Activated CD4-positive, alpha-beta T cell treated with anti-CD3 and anti-CD28 coated beads, Interleukin-2, amount 10 ng/mL, durations not matched to agents 24 days and 14 days (primary cell): ENCODE results near the gene CRIM1. TPM values are rescaled to one million over a fixed set of nuclear protein-coding genes. Genes with fewer than 3 reads are reported as not detected.

Experiments used
- DNase-seq: peaks from one replicate; pipeline ENCODE4 v3.0.0; 2022
- H3K27ac Mint-ChIP-seq: one replicate; pipeline ENCODE4 v1.8.0; 2022; ENCODE audit warnings: mild to moderate bottlenecking, mixed read lengths
- H3K27me3 Mint-ChIP-seq: one replicate; pipeline ENCODE4 v1.8.0; 2022; ENCODE audit warnings: mixed read lengths
- H3K36me3 Mint-ChIP-seq: one replicate; pipeline ENCODE4 v1.8.0; 2022; ENCODE audit warnings: low read depth, mild to moderate bottlenecking, mixed read lengths
- H3K4me1 Mint-ChIP-seq: one replicate; pipeline ENCODE4 v1.8.0; 2021; ENCODE audit warnings: mixed read lengths
- H3K4me3 Mint-ChIP-seq: one replicate; pipeline ENCODE4 v1.8.0; 2022; ENCODE audit warnings: mild to moderate bottlenecking, moderate library complexity, mixed read lengths
- H3K9me3 Mint-ChIP-seq: one replicate; pipeline ENCODE4 v1.8.0; 2021; ENCODE audit warnings: mixed read lengths
- intact Hi-C: fragments of 100-400 bp; cut with micrococcal nuclease; formaldehyde crosslinking; loops from one replicate; pipeline ENCODE4 v1.15.1; 2023
- total RNA-seq: library from RNA; stranded (reverse); gene quantifications from 2 replicates; pipeline ENCODE4 v1.2.3, GENCODE V29; 2022

CRIM1 gene
- total RNA-seq, 1 donor from 2014 or later = 19.0 TPM

GRCh38 chr2:36371070-36371874 lies 15.7 kb downstream of the CRIM1 start:
- H3K36me3 Mint-ChIP-seq = peaks cover 5% of the 10 kb centered on the region
- no peak overlapping the region for H3K27ac Mint-ChIP-seq
- intact Hi-C loops = no loop called here
- peaks cover 26% of the 10 kb centered on the region for H3K4me1 Mint-ChIP-seq
- H3K27me3 Mint-ChIP-seq = peaks cover 5% of the 10 kb centered on the region
- peaks cover 3% of the 10 kb centered on the region for H3K9me3 Mint-ChIP-seq
- DNase-seq = peak; percentile 27
- H3K4me3 Mint-ChIP-seq = no peak overlapping the region

- no peak overlapping the region for H3K4me3 Mint-ChIP-seq
- intact Hi-C loops = no loop called here
- H3K36me3 Mint-ChIP-seq = peaks cover 5% of the 10 kb centered on the region
- peaks cover 21% of the 10 kb centered on the region for H3K4me1 Mint-ChIP-seq
- DNase-seq = no peak
- H3K9me3 Mint-ChIP-seq = peaks cover 3% of the 10 kb centered on the region
- no peak overlapping the region for H3K27ac Mint-ChIP-seq
- peaks cover 2% of the 10 kb centered on the region for H3K27me3 Mint-ChIP-seq
Measured at GRCh38 chr2:36371928-36372391, 16.4 kb downstream of the CRIM1 start.

DNA sequence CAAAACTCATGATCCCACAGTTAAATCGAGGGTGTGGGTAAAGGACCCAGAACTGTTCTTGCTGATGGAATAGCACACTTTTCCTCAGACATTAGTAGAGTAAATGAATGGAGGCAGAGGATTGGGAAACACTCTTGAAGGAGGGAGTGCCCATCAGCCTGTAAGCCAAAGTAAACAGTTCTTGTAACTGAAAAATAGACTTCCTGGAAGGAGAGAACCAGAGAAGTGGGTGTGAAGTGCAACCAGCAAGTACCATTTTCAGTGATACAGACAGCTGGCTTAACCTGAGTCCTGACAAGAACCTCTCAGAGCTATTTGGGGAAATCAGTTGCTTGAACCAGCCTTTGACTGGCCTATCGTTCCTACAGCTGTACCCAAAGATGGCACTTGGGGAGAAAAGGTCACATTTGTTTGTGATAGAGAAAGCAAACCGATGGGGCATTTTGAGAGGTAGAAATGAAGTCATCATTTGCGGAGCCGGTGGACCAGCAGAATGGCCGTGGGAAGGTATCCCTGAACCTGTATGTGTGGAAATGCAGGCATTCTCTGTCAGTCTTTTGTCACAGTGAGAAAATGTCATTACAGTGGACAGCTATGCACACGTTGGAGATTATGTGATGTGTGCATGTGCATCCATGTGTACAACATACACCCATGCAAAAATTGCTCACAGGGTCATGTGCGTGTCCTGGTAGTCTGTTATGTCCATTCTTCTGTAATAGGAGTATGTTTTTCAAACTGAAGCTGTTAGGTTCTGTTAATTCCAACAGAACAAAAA lies 17.8 kb downstream of the CRIM1 start:
- H3K4me3 Mint-ChIP-seq = no peak overlapping the region

DNA sequence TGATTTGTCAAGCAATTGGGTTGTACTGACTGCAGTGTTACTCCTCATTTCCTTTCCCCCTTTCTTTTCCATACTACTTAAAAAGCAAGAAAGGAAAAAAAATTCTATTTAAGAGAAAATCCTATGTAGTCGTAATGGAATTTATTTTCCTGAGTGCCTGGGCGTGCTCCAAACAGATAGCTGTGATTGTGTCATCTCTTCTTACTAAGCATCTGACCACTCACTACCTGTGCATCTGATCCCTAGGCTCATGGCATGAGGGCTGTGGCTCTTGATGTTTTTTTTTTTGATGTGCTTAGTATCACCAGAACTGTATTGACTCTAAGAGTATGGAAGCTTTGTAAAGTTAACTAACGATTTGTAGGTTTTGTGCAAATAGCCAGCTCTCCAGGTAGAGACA lies 19.0 kb downstream of the CRIM1 start:
- H3K27ac Mint-ChIP-seq = no peak overlapping the region
- peaks cover 2% of the 10 kb centered on the region for H3K27me3 Mint-ChIP-seq
- H3K4me3 Mint-ChIP-seq = no peak overlapping the region
- peaks cover 25% of the 10 kb centered on the region for H3K4me1 Mint-ChIP-seq
- H3K36me3 Mint-ChIP-seq = peaks cover 5% of the 10 kb centered on the region
- DNase-seq = no peak
- H3K9me3 Mint-ChIP-seq = peaks cover 3% of the 10 kb centered on the region
- intact Hi-C loops = no loop called here

More for the DNA sequence above, 17.8 kb downstream of the CRIM1 start:
- H3K27me3 Mint-ChIP-seq = peaks cover 2% of the 10 kb centered on the region
- DNase-seq = no peak
- peaks cover 21% of the 10 kb centered on the region for H3K4me1 Mint-ChIP-seq
- no peak overlapping the region for H3K27ac Mint-ChIP-seq
- peaks cover 3% of the 10 kb centered on the region for H3K9me3 Mint-ChIP-seq
- peaks cover 5% of the 10 kb centered on the region for H3K36me3 Mint-ChIP-seq
- intact Hi-C loops = no loop called here

DNA sequence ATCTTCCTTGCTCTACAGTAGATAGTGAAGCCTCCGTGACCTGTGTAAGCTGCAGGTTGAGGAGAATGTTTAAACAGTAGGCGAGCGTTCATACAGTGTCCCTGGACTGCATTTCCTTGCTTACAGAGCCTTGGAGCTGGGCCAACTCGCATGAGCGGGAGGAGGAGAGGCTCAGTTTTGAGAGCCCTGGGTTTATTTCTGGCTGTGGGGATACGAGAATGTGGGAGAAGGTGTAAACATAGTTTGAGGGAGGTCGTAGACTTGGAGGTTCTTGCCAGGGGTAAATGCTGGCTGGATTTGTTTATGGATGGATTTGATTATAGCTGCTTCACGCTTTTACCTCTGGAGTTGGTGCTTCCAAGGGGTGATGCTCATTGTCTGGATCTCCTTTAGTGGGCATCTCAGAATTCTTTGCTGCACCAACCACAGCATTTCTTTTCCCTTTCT lies 20.8 kb downstream of the CRIM1 start:
- intact Hi-C loops = no loop called here
- H3K27me3 Mint-ChIP-seq = no peaks in the 10 kb centered on the region
- DNase-seq = no peak
- H3K4me3 Mint-ChIP-seq = no peak overlapping the region
- peaks cover 5% of the 10 kb centered on the region for H3K36me3 Mint-ChIP-seq
- no peak overlapping the region for H3K27ac Mint-ChIP-seq
- peaks cover 3% of the 10 kb centered on the region for H3K9me3 Mint-ChIP-seq
- H3K4me1 Mint-ChIP-seq = peaks cover 24% of the 10 kb centered on the region

GRCh38 chr2:36376992-36377738 lies 21.6 kb downstream of the CRIM1 start:
- peaks cover 3% of the 10 kb centered on the region for H3K9me3 Mint-ChIP-seq
- H3K4me3 Mint-ChIP-seq = no peak overlapping the region
- peaks cover 5% of the 10 kb centered on the region for H3K36me3 Mint-ChIP-seq
- intact Hi-C loops = no loop called here
- H3K4me1 Mint-ChIP-seq = peaks cover 21% of the 10 kb centered on the region
- H3K27me3 Mint-ChIP-seq = no peaks in the 10 kb centered on the region
- no peak overlapping the region for H3K27ac Mint-ChIP-seq
- DNase-seq = no peak

- intact Hi-C loops = no loop called here
- Mint-ChIP-seq H3K9me3 (no peaks in the 10 kb centered on the region), H3K4me3 (no peak overlapping the region), H3K4me1 (peaks cover 6% of the 10 kb centered on the region), H3K27me3 (peaks cover 6% of the 10 kb centered on the region), H3K27ac (no peak overlapping the region), H3K36me3 (no peaks in the 10 kb centered on the region)
- no peak for DNase-seq
Measured at GRCh38 chr2:36379710-36380448, 24.3 kb downstream of the CRIM1 start.

DNA sequence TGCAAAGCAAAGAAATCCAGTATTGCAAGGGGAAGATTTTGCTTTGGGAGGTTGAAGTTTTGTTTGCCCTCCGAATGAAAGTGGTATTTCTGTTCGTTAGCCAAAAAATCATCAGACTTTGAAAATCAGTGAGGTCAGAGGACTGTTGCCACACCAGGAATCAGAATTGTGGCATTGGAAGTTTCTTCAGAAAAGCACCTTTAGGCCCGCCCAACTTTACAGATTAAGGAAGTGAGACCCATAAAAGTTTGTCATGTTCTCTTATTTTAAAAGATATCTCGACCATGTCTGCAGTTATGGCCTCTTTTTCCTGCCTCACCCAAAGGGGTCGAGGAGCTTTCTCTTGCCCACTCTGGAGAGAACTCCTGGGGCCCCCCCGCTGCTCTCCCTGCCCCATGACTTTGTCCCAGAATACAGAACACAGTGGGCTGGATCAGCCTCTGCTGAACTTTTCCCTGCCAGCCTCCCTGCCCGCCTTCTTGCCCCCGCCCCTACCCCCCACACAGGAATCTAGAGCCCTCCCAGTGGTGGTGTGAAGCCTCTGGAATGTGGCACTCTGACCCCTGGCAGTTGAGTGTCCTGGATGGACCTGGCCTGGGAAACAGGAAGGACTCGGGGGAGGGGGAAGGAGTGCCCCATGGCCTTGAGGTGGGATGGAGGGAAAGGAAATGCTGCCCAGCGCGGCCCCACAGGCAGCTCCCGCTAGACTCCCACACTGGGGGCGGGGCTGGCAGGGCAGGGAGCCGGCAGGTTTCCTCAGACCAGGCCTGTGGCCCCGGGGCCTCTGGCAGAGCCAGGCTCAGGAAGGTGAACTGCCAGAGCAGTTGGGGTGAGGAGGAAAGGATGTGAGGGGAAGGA lies 25.3 kb downstream of the CRIM1 start:
- H3K27ac Mint-ChIP-seq = no peak overlapping the region
- no peaks in the 10 kb centered on the region for H3K36me3 Mint-ChIP-seq
- no peaks in the 10 kb centered on the region for H3K9me3 Mint-ChIP-seq
- H3K4me1 Mint-ChIP-seq = peaks cover 6% of the 10 kb centered on the region
- no peak for DNase-seq
- H3K4me3 Mint-ChIP-seq = no peak overlapping the region
- intact Hi-C loops = no loop called here
- H3K27me3 Mint-ChIP-seq = peaks cover 10% of the 10 kb centered on the region

DNA sequence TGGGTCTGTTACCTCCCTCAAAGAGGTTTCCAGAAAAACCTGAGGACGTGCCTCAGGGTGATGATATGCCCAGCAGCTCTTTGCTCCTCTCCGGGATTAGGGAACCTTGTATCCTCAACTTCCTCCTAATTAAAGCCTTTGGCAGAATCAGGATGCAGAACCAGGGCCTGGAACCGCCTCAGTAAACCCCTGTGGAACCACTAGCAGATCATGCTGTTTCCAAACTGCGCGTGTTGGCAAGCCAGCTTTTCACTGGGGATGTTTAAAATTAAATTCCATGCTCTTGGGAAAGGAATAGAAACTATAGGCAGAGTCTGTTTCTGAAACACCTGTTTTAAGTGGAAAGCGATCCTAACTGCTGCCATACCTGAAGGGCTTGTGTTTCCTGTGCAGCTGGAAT lies 26.4 kb downstream of the CRIM1 start:
- peaks cover 16% of the 10 kb centered on the region for H3K27me3 Mint-ChIP-seq

GRCh38 chr2:36382472-36382871 lies 26.9 kb downstream of the CRIM1 start:
- Mint-ChIP-seq H3K4me1 (peaks cover 9% of the 10 kb centered on the region), H3K36me3 (no peaks in the 10 kb centered on the region), H3K27ac (no peak overlapping the region), H3K9me3 (no peaks in the 10 kb centered on the region), H3K27me3 (peaks cover 19% of the 10 kb centered on the region), H3K4me3 (no peak overlapping the region)
- intact Hi-C loops = no loop called here
- no peak for DNase-seq

More for the DNA sequence above, 26.4 kb downstream of the CRIM1 start:
- Mint-ChIP-seq H3K27ac (no peak overlapping the region), H3K36me3 (no peaks in the 10 kb centered on the region), H3K9me3 (no peaks in the 10 kb centered on the region), H3K4me3 (no peak overlapping the region), H3K4me1 (peaks cover 6% of the 10 kb centered on the region)
- DNase-seq = no peak
- intact Hi-C loops = no loop called here

DNA sequence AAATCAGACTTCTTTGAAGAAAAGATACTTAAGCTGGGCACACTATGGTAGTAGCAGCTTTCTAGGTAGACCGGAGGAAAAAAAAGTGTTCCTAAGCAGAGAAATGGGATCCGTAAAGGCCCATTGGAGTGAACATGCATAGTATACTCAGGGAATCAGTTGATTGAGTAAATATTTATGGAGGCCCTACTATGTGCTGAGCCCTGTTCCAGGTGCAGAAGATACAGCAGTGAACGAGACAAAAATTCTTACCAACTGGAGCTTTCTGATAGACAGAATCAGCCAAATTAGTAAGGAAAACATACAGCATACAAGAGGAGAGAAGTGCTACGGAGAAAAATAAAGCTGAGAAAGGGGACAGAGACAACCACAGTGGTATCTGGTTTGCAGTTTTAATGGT lies 28.1 kb downstream of the CRIM1 start:
- no peak for DNase-seq
- Mint-ChIP-seq H3K36me3 (no peaks in the 10 kb centered on the region), H3K4me3 (no peak overlapping the region), H3K4me1 (peaks cover 13% of the 10 kb centered on the region), H3K27ac (no peak overlapping the region), H3K9me3 (no peaks in the 10 kb centered on the region), H3K27me3 (peaks cover 19% of the 10 kb centered on the region)
- intact Hi-C loops = no loop called here

DNA sequence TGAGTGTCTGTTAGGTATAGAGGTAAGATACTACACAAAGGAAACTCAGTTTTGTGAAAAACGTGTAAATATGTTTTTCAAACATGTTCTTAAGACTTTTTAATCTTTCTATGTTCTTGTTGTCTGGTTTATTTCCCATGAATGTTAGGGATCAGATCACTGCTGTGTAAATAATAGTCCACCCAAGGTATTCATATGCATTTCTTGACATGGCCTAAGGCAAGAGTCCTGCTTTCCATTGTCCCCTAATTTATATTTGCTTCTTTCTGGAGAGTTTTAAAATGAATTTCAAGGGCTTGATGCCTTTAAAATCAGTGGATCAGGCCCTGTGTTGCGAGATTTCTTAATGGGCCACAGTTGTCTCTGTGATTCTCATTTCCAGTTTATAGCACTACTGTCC lies 28.9 kb downstream of the CRIM1 start:
- peaks cover 22% of the 10 kb centered on the region for H3K27me3 Mint-ChIP-seq
- intact Hi-C loops = no loop called here
- peaks cover 10% of the 10 kb centered on the region for H3K4me1 Mint-ChIP-seq
- H3K4me3 Mint-ChIP-seq = no peak overlapping the region
- no peaks in the 10 kb centered on the region for H3K9me3 Mint-ChIP-seq
- no peaks in the 10 kb centered on the region for H3K36me3 Mint-ChIP-seq
- no peak for DNase-seq
- H3K27ac Mint-ChIP-seq = no peak overlapping the region
